K562 treated with DMSO at 1 percent for 48 hours (cell line): ENCODE data around the gene NDUFS5. TPM values are rescaled to one million over a fixed set of nuclear protein-coding genes. Genes with fewer than 3 reads are reported as not detected.

Experiments
- total RNA-seq: library from RNA; unstranded; fragments of 300-600 nt; gene quantifications from 2 replicates; pipeline ENCODE4 v1.2.3, GENCODE V29; 2022; ENCODE audit warnings: low replicate concordance; ENCODE audit errors: extremely low read depth

The NDUFS5 gene
- total RNA-seq: not detected in 2 replicates

GRCh38 chr1:39026051-39026865 is at the start of gene NDUFS5:
TSS of gene NDUFS5 (plus strand) at chr1:39026350. CDS start at chr1:39028725, 2,375 bp downstream.

GRCh38 chr1:38990738-38991637 is 35.2 kb upstream of the NDUFS5 start, which contains the start of gene AKIRIN1:
TSS of gene AKIRIN1 (plus strand) at chr1:38991276. CDS start at chr1:38991381, 105 bp downstream.

Other genes with a start within 250 kb of the NDUFS5 start
- gene RRAGC, start 166.6 kb upstream of the NDUFS5 start, total RNA-seq: not detected in 2 replicates
- not detected in 2 replicates for gene MYCBP, start 153.0 kb upstream of the NDUFS5 start, total RNA-seq
- not detected in 2 replicates for gene GJA9, start 144.8 kb upstream of the NDUFS5 start, total RNA-seq
- gene RHBDL2, start 84.5 kb upstream of the NDUFS5 start, total RNA-seq: not detected in 2 replicates
- not detected in 2 replicates for gene AKIRIN1, start 35.1 kb upstream of the NDUFS5 start, total RNA-seq
- gene MACF1, start 178.3 kb downstream of the NDUFS5 start, total RNA-seq: 583 TPM in 1 of 2 replicates, not detected in the other